Neural progenitor cell (in vitro differentiated cells): ENCODE measurements around the gene SLAIN2. TPM values are rescaled to one million over a fixed set of nuclear protein-coding genes. Genes with fewer than 3 reads are reported as not detected.

Experiments used
- DNase-seq: peaks from one replicate; pipeline ENCODE4 v3.0.0-alpha.2; 2016; ENCODE audit warnings: low spot score
- H2AFZ ChIP-seq: fragments of 200-600 bp; sonication (generic); replicated peaks from 2 replicates; pipeline ENCODE4 v1.6.1; 2016; ENCODE audit warnings: antibody characterized with exemption
- H3F3A ChIP-seq: fragments of 200-600 bp; sonication (generic); 2 replicates; pipeline ENCODE4 v1.6.1; 2016; ENCODE audit warnings: antibody characterized with exemption, low read depth
- H3K27ac ChIP-seq: fragments of 200-600 bp; sonication (generic); 2 replicates; pipeline ENCODE4 v1.5.1; 2016; ENCODE audit warnings: mild to moderate bottlenecking
- H3K27me3 ChIP-seq: fragments of 200-600 bp; sonication (generic); 2 replicates; pipeline ENCODE4 v1.6.1; 2016; ENCODE audit warnings: mild to moderate bottlenecking, moderate library complexity
- H3K36me3 ChIP-seq: fragments of 200-600 bp; sonication (generic); 2 replicates; pipeline ENCODE4 v1.5.1; 2016
- H3K4me1 ChIP-seq: fragments of 200-600 bp; sonication (generic); 2 replicates; pipeline ENCODE4 v1.6.1; 2016; ENCODE audit warnings: mixed run types
- H3K4me2 ChIP-seq: fragments of 200-600 bp; sonication (generic); 2 replicates; pipeline ENCODE4 v1.6.1; 2016
- H3K4me3 ChIP-seq: fragments of 200-600 bp; sonication (generic); 2 replicates; pipeline ENCODE4 v1.5.1; 2016
- H3K79me2 ChIP-seq: fragments of 200-600 bp; sonication (generic); 2 replicates; pipeline ENCODE4 v1.6.1; 2016; ENCODE audit warnings: low read depth
- H3K9ac ChIP-seq: fragments of 200-600 bp; sonication (generic); 2 replicates; pipeline ENCODE4 v1.6.1; 2016
- H3K9me3 ChIP-seq: fragments of 200-600 bp; sonication (generic); 2 replicates; pipeline ENCODE4 v1.5.1; 2016; ENCODE audit warnings: low read depth
- H4K20me1 ChIP-seq: fragments of 200-600 bp; sonication (generic); 2 replicates; pipeline ENCODE4 v1.6.1; 2016; ENCODE audit warnings: low read depth
- H3K27ac Mint-ChIP-seq: 3 replicates; pipeline ENCODE4 v1.8.0; 2021; ENCODE audit warnings: mixed read lengths
- H3K27me3 Mint-ChIP-seq: 2 replicates; pipeline ENCODE4 v1.8.0; 2022; ENCODE audit warnings: low read depth, mild to moderate bottlenecking, inconsistent platforms, moderate library complexity, mixed read lengths; ENCODE audit not compliant: insufficient read depth
- H3K36me3 Mint-ChIP-seq: 3 replicates; pipeline ENCODE4 v1.8.0; 2021; ENCODE audit warnings: mixed read lengths
- H3K4me1 Mint-ChIP-seq: 3 replicates; pipeline ENCODE4 v1.8.0; 2021; ENCODE audit warnings: mixed read lengths
- H3K4me3 Mint-ChIP-seq: 3 replicates; pipeline ENCODE4 v1.8.0; 2021; ENCODE audit warnings: mild to moderate bottlenecking, moderate library complexity, mixed read lengths
- H3K9me3 Mint-ChIP-seq: 3 replicates; pipeline ENCODE4 v1.8.0; 2020; ENCODE audit warnings: mixed read lengths
- EZH2 ChIP-seq: fragments of 200-600 bp; sonication (generic); IDR thresholded peaks from 2 replicates; pipeline ENCODE4 v1.6.1; 2017; ENCODE audit warnings: antibody characterized with exemption, mild to moderate bottlenecking, moderate library complexity
- EZH2phosphoT487 ChIP-seq: fragments of 200-600 bp; sonication (generic); IDR thresholded peaks from 2 replicates; pipeline ENCODE4 v1.6.1; 2017; ENCODE audit warnings: antibody characterized with exemption
- total RNA-seq: library from RNA; depleted of rRNA; stranded (reverse); fragments of >200 nt; gene quantifications from 2 replicates; pipeline ENCODE4 v1.2.3, GENCODE V29; 2015; ENCODE audit warnings: low replicate concordance
- TF ChIP-seq, protein P1 (sequence below): fragments of 200-600 bp; sonication (generic); IDR thresholded peaks from 2 replicates; pipeline ENCODE4 v1.5.1; 2017; ENCODE audit warnings: antibody characterized with exemption, mild to moderate bottlenecking

The SLAIN2 gene
- total RNA-seq, 1 donor from 2014 or later = 25.4 TPM

DNA sequence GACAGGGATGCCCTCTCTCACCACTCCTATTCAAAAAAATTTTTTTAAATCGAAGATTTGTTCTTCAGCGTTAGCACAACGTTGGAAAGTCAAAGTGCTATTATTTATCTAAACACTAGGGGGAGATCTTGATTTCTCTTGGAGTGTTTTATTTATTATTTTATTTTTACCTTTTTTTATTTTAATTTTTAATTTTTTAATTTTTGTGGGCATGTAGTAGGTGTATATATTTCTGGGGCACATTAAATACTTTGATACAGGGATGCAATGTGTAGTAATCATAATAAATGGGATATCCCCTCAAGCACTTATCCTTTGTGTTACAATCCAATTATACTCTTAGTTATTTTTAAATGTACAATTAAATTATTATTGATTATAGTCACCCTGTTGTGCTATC is 104.4 kb downstream of the SLAIN2 start:
- no peaks in the 10 kb centered on the region for H3K79me2 ChIP-seq
- H2AFZ ChIP-seq = no peak overlapping the region
- no peak overlapping the region for H3K4me3 ChIP-seq
- H3K4me1 ChIP-seq = no peaks in the 10 kb centered on the region
- H3K27ac Mint-ChIP-seq = no peak overlapping the region
- H3K4me3 Mint-ChIP-seq = no peak overlapping the region
- H3K27me3 ChIP-seq = no peaks in the 10 kb centered on the region
- H3K4me2 ChIP-seq = no peak overlapping the region
- H3K9me3 Mint-ChIP-seq = no peaks in the 10 kb centered on the region
- TF ChIP-seq EZH2phosphoT487 = no peak
- TF ChIP-seq, protein P1, sequence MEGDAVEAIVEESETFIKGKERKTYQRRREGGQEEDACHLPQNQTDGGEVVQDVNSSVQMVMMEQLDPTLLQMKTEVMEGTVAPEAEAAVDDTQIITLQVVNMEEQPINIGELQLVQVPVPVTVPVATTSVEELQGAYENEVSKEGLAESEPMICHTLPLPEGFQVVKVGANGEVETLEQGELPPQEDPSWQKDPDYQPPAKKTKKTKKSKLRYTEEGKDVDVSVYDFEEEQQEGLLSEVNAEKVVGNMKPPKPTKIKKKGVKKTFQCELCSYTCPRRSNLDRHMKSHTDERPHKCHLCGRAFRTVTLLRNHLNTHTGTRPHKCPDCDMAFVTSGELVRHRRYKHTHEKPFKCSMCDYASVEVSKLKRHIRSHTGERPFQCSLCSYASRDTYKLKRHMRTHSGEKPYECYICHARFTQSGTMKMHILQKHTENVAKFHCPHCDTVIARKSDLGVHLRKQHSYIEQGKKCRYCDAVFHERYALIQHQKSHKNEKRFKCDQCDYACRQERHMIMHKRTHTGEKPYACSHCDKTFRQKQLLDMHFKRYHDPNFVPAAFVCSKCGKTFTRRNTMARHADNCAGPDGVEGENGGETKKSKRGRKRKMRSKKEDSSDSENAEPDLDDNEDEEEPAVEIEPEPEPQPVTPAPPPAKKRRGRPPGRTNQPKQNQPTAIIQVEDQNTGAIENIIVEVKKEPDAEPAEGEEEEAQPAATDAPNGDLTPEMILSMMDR = peak; percentile 60
- DNase-seq = no peak
- H3K4me1 Mint-ChIP-seq = no peaks in the 10 kb centered on the region
- peaks cover 2% of the 10 kb centered on the region for H3K27me3 Mint-ChIP-seq
- no peak overlapping the region for H3K9ac ChIP-seq
- H3K36me3 ChIP-seq = no peaks in the 10 kb centered on the region
- H3F3A ChIP-seq = peaks cover 2% of the 10 kb centered on the region
- no peaks in the 10 kb centered on the region for H3K36me3 Mint-ChIP-seq
- H3K9me3 ChIP-seq = no peaks in the 10 kb centered on the region
- H4K20me1 ChIP-seq = no peaks in the 10 kb centered on the region
- H3K27ac ChIP-seq = no peak overlapping the region

DNA sequence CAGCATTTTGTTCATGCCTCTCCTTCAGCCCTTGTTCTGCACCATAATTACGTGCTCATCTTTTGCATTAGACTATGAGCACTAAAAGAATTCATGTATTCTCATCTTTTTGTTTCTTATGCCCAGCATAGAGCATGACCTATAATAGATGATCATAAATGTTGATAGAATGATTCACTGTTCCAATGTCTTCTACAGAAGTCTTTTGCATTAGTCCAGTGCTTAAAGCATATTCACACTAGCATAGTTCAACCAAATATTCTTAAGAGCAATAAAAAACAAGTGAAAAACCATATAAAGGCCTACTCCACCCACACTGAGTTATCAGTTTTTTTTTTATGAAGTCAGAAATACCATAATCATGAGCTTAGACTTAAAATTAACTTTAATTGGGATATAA is 105.3 kb downstream of the SLAIN2 start:
- H4K20me1 ChIP-seq = no peaks in the 10 kb centered on the region
- no peak overlapping the region for H3K4me3 ChIP-seq
- H3K36me3 ChIP-seq = no peaks in the 10 kb centered on the region
- no peak overlapping the region for H2AFZ ChIP-seq
- no peak overlapping the region for H3K4me2 ChIP-seq
- no peak for DNase-seq
- no peaks in the 10 kb centered on the region for H3K27me3 ChIP-seq
- H3K9me3 ChIP-seq = no peaks in the 10 kb centered on the region
- peaks cover 2% of the 10 kb centered on the region for H3K27me3 Mint-ChIP-seq
- H3K27ac Mint-ChIP-seq = no peak overlapping the region
- H3K27ac ChIP-seq = no peak overlapping the region
- no peaks in the 10 kb centered on the region for H3K9me3 Mint-ChIP-seq
- H3F3A ChIP-seq = peaks cover 5% of the 10 kb centered on the region
- no peaks in the 10 kb centered on the region for H3K79me2 ChIP-seq
- TF ChIP-seq, protein P1 = no peak
- no peak for TF ChIP-seq EZH2
- no peak for TF ChIP-seq EZH2phosphoT487
- H3K4me1 Mint-ChIP-seq = no peaks in the 10 kb centered on the region
- H3K4me3 Mint-ChIP-seq = no peak overlapping the region
- H3K36me3 Mint-ChIP-seq = no peaks in the 10 kb centered on the region
- H3K4me1 ChIP-seq = no peaks in the 10 kb centered on the region
- no peak overlapping the region for H3K9ac ChIP-seq

GRCh38 chr4:48449151-48449550 is 107.8 kb downstream of the SLAIN2 start:
- H3K4me1 Mint-ChIP-seq = no peaks in the 10 kb centered on the region
- no peak overlapping the region for H3K27ac Mint-ChIP-seq
- no peak overlapping the region for H3K4me3 Mint-ChIP-seq

More at GRCh38 chr4:48449151-48449550, 107.8 kb downstream of the SLAIN2 start:
- H3K4me2 ChIP-seq = no peak overlapping the region
- DNase-seq = peak; percentile 3
- no peaks in the 10 kb centered on the region for H3K4me1 ChIP-seq
- no peak overlapping the region for H3K9ac ChIP-seq
- no peaks in the 10 kb centered on the region for H3K36me3 ChIP-seq
- H3F3A ChIP-seq = peaks cover 5% of the 10 kb centered on the region
- Mint-ChIP-seq H3K36me3 (no peaks in the 10 kb centered on the region), H3K27me3 (peaks cover 2% of the 10 kb centered on the region), H3K9me3 (no peaks in the 10 kb centered on the region)
- H3K4me3 ChIP-seq = no peak overlapping the region
- TF ChIP-seq EZH2 (no peak), EZH2phosphoT487 (no peak)
- TF ChIP-seq, protein P1 = no peak
- no peaks in the 10 kb centered on the region for H4K20me1 ChIP-seq
- H3K27me3 ChIP-seq = no peaks in the 10 kb centered on the region
- H3K79me2 ChIP-seq = no peaks in the 10 kb centered on the region
- H2AFZ ChIP-seq = peak overlapping the region; percentile 57
- no peaks in the 10 kb centered on the region for H3K9me3 ChIP-seq
- no peak overlapping the region for H3K27ac ChIP-seq
